Muscle of back (tissue), 11 donors: Measurements from ENCODE around the gene TBC1D20. TPM values are rescaled to one million over a fixed set of nuclear protein-coding genes. Genes with fewer than 3 reads are reported as not detected.

Experiments
- DNase-seq, 3 donors: peaks; one replicate each; pipeline versions ENCODE4 v3.0.0 to v3.0.0-alpha.2; 2013
- polyA plus RNA-seq, 10 donors: library from polyadenylated mRNA; unstranded; fragments of 120-200 nt; gene quantifications; one replicate each; pipeline ENCODE4 v1.2.1, GENCODE V29; 2013; ENCODE audit not compliant: insufficient read length in 10 of 10

The TBC1D20 gene
- polyA plus RNA-seq, 10 donors = 27.3 to 35.0 (median 29.8) TPM

DNA sequence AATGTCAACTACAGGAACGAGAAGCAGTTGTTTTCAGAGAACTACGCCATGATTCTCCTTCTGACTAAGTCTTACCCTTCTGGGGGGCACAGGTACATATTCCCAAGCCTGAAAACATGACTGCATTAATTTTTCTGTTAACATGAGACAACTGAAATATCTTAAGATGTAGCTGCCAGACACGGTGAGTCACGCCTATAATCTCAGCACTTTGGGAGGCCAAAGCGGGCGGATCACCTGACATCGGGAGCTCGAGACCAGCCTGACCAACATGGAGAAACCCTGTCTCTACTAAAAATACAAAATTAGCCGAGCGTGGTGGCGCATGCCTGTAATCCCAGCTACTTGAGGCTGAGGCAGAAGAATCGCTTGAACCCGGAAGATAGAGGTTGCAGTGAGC lies 21.7 kb downstream of the TBC1D20 start:
- DNase-seq = no peak

DNA sequence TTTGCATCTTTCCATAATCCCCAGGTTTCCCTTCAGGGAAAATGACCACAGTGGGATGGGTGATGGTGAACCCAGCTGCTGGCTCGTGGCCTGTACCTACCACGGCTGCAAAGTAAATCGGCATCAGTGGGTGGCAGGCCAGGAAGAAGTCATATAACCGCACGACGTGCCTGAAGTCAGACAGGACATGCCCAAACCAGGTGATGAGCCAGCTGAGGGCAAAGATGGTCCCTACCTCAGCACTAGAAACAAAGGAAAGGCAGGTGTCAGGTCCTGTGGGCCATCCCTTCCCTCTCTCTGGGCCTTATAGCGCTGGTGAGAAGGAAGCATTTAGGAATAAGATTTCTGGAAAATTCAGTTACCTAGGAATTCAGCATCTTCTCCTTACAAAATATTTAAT lies 22.2 kb downstream of the TBC1D20 start:
- DNase-seq = no peak

DNA sequence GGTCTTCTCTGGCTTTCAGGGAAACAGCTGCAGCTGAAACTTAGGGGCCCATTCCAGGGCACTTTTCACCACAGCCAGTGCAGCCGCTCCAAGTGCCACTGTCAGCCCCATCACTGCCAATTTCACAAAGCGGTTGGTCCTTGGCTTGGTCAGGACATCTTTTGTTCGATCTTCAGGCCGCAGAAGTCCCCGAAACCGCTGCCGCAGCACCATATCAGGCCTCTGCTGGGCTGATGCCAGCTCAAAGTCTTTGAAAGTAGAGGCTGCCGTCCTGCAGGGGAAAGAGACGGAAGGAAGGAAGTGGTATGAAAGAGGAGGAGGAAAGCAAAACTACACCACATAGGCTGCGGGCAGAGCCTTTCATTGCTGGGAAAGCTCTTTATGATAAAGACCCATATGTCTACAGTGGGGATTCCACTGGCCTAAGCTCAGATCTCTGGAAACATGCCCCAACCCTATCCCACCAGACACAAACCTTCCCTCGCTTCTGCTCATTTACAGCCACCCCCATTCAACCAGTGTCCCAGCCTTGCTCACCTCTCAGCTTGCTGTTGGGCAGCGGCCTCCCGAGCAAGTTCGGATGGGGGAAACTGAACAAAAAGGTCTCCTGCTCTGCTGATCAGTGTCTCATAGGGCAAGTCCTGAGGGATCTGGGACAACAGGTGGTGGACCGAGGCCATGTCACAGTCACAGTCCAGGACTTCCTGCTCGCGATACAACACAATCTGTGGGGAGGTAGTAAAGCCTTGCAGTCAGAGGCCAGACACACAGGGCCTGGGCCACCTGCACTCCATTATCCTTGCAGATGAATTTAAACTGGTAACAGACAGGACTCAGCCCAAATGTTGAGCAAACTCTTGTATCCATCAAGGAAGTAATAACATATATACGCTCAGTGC lies 23.5 kb downstream of the TBC1D20 start:
- peak in 2 of 3 donors; percentile 7 to 44 for DNase-seq

DNA sequence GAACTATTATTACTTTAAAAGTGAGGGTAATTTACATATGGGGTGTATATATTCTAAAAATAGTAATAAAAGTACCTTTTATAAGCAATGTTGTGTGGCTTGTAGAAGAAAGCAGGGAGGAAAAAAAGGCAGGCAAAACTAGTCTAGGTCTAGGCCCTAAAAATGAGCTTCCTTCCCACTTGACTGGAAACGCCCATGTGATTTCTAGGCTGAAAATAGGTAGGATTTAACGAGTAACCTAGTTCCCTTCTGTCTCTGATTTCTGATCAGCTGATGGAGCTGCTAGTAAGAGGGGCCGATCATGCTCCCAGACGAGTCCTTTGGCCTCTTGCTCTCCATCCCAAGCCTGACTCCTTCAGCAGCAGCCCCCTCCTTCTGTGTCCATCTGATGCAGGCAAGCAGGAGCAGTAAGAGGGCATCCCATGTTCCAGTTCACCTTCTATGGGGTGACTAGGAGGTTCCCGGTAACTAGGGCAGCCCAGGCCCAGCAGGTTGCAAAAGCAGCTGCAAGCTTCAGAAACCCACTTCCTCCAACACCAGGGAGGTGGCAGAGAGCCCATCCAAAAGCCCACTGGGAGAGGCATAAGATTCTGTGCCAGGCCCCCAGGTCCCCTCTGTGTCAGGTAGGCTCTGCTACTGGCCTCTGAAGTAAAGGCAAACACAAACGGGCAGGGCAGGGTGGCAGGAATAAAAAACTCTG lies 24.4 kb downstream of the TBC1D20 start:
- DNase-seq = no peak

DNA sequence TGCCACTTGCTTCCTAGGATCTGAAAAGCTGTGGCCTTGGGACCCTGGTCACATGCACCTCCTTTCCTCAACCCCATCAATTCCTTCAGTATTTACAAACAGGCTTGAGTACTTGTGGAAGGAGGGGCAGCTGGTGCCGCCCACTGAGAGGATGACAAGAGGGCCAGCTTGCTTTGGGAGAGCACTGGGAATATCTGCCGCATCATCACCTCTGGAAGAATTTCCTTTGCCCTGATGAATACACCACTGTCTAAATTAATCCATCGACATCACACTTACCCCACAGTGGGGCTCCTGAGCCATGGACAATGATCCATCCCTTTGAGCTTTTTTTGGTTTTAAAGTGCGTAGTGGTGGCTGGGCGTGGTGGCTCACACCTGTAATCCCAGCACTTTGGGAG lies 25.9 kb downstream of the TBC1D20 start:
- no peak for DNase-seq

DNA sequence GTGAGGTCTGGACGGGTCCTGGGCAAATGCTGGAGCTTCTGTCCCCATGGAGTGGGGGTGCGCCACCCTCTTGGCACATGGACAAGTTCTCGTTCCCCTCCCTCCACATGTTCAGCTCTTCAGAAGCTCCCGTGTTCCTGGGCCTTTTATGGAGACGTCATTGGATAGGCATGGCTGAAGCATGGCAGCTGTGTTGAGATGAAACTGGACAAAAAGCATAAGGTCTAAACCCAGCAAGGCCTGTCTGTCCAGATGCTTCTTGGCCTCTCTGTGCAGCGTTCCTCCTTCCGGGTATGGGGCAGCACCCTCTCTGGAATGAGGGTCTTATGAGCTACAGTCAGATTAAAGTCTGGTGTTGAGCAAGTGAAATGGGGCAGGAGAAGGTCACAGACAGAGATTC lies 26.8 kb downstream of the TBC1D20 start:
- no peak for DNase-seq

DNA sequence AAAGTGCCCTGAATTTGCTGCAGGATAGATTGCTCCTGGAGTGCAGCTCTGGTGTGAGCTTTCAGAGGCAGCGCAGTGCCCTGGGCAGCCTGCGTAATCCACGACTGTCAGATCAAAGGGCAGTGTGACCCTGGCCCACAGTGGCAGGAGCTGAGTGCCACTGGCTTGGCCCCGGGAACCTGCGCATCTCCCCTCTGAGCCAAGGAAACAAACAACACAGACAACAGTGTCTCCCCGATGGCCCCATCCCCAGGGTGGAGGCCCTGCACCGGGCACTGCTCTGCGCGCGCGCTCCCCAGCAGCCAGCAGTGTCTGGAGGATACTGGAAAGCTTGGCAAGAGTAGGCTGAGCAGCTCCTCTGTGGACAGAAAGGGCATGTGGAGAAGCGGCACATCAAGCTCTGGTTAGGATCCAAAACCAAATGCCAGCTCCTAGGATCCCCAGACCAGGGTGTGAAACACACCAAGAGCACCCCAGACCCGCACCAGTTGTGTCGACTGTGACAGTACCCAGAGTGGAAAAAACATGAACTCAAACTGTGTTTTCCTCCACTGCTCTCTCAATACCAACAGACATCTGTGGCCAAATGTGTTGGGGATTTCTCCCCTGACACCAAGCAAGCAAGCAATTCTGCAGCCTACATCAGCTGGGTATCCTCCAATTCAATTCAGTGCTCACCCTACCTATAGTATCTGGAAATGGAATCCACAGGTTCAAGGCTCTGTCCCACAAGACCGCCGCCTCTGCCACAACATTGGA lies 27.5 kb downstream of the TBC1D20 start:
- no peak for DNase-seq

DNA sequence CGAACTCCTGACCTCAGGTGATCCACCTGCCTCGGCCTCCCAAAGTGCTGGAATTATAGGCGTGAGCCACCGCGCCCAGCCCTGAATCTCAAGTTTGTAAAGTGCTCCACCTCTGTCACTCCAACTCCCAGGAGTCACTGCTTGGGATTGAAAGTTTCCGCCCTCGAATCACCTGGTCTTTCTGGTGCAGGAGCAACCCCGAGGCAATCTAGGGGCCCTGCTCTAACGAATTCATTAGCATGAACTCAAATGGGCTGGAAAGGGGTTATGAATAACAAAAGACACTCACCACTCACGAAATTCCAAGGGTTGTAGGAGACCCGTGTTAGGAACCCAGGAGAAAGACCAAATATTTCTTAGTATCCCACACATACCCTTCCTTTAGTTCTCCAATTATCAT lies 28.1 kb downstream of the TBC1D20 start:
- no peak for DNase-seq

DNA sequence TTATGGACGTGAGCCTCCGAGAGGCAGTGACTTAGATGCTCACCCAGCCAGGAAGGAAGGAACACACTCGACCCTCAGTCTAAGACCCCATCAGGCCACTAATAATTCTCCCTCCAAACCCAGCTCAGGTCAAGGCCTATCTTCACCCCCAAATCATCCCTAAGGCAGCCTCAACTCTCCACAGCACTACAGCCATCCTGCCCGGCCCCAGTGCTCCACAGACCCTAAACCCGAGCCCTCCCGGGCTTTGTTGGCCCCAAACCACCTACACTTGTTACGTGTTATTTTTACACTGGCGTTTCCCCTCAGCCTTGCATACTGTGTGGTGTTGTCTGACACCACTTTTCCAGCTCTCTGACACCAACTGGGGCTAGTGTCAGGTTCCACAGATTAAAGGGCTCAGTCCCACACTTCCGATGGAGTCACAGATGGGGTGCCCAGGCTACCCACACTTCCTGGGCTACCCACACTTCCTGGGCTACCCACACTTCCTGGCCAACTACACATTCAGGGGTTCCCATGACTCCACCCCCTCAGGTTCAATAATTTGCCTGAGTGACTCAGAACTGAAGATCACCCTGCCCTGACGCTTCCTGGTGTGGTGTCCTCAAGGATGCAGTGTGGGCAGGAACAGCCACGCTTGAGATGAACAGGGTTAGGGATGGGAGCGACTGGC lies 28.9 kb downstream of the TBC1D20 start:
- no peak for DNase-seq

DNA sequence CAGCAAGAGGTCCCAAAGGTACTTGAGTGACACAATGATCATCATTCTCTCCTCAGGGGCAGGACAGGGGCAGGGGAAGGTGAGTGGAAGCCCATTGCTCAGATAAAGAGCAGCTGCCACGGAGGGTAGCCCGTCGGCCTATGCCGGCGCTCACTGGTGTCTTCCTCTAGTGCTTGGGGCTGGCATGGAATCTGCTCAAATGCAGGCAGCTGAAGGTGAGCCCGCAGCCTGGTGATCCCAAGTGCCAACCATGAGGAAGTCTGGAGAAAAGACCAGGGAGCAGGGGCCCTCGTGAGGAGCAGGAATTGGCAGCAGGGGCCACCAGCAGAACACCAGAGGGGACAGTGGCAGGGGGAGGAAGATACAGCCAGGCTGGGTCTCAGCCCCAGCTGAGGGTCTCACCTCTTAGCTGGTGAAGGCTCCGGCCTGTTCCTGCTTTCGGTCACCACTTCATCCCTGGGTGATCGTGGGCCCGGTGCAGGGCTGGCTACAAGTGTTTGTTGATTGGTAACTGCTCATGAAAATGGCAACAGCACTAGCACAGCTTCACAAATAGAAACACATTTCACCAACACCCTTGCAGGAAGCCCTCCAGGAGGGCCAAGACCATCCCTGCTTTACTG lies 29.5 kb downstream of the TBC1D20 start:
- DNase-seq = no peak

DNA sequence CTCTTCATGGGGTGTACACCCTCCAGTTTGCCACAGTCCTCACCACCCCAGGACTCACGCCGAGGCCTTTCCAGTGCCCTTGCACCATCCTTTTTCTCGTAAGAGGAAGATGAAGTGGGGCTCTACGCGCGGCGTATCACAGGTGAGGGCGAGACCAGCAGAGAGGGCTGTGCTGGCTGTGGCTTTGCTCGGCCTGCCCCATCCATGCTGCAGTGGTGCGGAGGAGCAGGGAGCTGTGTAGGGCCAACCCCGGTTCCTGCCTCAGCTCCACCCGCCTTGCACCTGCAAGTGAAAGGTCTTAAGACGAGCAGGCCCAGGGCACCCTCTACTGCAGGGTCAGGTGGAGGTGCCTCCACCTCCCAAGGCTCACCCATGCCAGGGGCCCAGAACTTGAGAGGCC lies 30.1 kb downstream of the TBC1D20 start:
- DNase-seq = no peak

DNA sequence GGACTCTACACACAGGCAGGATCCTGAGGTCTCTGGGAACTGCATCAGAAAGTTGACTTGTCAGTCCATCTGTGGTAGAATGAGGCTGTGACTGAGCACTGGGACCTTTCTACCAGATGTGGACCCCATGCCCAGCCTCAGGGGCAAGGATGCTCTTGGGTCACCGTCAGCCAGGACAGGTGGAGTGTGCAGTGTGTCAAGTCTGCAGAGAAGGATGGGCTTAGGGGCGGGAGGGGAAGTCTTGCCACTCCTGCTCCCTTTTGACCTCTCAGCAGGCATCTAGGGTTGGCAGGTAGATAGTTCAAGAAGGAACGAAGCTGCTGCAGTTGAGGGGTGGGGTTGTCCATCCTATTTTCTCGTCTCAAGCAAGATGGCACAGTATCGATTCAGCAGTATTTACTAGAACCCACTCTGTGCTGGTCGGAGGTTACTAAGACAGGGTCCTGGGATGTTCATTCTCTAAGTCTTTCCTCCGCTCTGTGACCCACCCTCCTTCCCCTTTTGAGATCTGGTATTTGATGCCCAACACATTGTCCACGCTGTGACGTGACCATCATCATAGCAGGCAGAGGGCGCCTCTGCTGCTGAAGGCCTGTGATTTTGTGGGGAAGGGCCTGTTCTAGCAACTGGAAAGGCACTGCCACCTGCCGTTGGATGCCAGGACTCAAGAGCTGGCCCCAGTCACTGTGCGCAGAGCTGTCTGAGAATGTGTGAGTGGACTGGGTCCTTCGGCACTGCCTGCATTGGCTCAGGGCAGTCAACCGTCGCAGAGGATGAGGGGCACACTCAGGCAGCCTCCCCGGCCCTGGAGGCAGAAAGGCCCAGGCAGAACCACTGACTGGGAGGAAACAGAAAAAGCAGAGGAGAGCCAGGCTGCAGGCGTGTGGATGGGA lies 31.1 kb downstream of the TBC1D20 start:
- DNase-seq = peak in 2 of 3 donors; percentile 40 to 69

DNA sequence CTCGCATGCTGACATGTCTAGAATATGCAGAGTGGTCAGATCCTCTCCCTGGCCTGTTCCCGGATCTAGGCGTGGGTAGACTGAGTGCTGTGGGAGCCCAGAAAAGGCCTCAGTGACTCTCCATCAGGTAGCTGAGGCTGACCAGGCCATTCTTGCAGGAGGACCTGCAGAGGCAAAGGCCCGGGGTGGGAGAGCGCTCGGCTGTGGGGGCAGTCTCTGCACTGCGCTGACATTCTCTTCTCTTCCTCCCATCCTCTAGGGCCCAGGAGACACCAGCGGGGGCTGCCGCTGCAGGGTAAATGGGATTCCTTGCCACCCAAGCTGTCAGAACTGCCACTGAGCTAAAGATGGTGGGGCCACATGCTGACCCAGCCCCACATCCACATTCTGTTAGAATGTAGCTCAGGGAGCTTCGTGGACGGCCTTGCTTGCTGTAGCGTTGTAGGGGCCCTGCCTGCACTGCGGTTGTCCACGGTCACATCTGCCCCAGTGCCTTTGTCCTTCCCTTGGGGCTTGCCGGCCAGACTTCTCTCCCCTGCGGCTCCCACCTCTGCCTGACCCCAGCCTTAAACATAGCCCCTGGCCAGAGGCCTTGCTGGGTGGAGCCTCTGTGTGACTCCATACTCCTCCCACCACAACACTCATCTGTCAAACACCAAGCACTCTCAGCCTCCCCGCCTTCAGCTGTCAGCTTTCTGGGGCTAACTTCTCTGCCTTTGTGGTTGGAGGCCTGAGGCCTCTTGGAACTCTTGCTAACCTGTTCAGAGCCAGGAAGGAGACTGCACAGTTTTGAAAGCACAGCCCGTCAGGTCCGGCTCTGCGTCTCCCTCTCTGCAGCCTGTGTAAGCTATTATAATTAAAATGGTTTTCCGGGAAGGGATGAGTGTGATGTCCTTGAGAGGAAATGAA lies 32.0 kb downstream of the TBC1D20 start:
- DNase-seq = no peak

DNA sequence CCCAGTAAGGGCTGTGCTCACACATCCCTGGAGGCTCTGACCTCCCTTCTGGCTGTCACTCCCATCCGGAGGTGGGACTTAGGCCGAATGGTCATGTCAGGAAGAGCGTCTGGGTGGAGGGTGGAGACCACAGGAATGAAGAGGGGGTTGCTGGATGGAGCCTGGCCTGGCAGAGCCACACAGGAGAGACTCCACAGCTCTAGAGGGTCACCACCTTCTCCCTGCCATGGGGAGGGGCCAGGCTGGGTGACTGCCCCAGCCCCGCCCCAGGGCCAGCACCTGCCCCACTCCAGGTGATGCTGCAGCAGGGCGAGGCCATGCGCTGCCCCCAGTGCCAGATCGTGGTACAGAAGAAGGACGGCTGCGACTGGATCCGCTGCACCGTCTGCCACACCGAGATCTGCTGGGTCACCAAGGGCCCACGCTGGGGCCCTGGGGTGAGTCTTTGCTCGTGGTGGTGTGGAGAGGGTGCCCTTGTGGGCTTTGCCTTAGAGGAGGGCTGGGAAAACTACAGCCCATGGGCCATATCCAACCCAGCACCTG lies 33.6 kb downstream of the TBC1D20 start:
- DNase-seq = no peak

DNA sequence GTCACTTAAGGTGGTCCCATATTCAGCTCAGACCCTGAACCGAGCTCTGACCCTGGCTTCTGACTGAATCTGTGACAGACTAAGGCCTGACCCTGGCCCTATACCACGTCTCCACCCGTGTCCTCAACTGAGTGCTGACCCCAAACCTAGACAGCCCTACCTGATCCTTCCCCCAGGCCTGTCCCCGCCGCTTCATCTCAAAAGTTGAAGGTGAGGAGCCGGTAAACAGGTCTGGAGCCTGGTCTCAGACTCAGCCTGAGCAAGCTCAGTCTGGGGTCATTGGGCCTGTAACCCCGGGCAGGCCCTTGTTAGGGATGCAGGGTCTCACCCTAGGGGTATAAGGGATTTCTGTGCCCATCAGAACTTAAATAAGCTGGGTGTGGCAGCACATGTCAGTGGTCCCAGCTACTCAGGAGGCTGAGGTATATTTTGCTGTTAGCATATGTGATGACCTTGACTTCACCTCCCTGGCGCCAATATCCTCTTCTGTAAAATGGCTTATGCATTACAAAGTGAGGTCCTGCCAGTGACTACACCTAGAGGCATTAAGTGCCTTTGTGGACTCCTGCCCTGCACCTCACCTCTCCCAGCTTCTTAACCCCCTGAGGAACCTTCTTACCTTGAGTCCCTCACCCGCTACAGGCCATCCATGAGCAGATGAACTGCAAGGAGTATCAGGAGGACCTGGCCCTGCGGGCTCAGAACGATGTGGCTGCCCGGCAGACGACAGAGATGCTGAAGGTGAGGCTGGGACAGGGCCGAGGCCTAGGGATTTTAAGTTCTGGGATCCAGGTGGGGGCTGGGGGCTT lies 34.3 kb downstream of the TBC1D20 start:
- DNase-seq = no peak

DNA sequence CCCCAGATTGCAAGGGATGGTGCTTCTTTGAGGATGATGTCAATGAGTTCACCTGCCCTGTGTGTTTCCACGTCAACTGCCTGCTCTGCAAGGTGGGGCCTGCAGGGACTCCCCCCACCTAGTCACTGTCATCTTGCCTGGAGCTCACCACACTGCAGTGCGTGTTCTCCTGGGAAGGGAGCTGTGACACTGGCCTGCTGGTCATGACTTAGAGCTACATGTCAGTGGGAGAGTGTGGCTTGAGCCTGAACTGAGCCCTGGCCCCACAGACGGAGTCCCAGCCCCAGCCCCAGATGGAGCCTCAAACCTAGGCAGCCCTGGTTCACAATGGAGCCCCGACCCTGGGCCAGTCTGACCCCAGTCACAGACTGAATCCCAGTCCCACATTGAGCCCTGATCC lies 34.9 kb downstream of the TBC1D20 start:
- DNase-seq = no peak

DNA sequence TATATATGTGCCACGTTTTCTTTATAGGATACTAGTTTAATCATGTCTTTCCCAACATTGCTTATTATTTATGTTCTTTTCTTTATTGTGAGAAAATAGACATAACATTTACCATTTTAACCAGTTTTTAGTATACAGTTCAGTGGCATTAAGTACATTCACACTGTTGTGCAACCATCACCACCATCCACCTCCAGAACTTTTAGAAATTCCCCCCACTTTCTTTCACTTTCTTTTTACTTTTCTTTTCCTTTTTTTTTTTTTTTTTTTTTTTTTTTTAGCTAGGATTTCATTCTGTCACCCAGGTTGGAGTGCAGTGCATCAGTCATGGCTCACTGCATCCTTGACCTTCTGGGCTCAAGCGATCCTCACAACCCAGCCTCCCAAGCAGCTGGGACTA lies 35.8 kb downstream of the TBC1D20 start:
- no peak for DNase-seq

DNA sequence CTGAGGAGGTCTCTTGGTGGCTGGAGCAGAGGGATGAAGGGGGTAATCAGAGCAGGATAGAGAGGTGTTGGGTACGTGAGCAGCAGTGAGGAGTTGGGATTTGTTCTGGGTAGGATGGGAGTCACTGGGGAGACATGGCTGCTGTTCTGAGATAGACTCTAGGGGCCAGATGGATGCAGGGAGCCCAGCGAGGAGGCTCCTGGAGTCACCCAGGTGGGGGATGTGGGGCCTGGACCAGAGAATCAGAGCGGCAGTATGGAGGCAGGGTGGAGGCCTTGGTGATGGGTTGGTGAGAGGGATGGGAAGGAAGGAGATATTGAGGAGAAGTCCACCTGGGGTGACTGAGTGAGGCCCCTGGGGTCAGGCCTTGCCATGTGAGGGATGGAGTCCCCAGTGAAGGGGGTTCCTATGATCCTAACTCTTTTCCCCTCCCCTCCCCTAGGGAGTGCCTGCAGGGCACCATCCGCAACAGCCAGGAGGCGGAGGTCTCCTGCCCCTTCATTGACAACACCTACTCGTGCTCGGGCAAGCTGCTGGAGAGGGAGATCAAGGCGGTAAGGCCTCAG lies 40.6 kb downstream of the TBC1D20 start:
- no peak for DNase-seq
